Memory B cell (primary cell): ENCODE results near the gene ADAM11.
A peak's percentile ranks its signal among the peaks of the same experiment; 100 is the strongest.

Experiments used
- ATAC-seq: fragments of 150-1000 bp; cut with Tn5 transposase; 2 replicates; pipeline ENCODE4 v1.10.0; 2021; ENCODE audit warnings: low read depth, mild to moderate bottlenecking, moderate library complexity
- DNase-seq, 2 donors: peaks; one replicate each; pipeline ENCODE4 v3.0.0; 2022; ENCODE audit warnings: low spot score in 2 of 2
- H3K27ac Mint-ChIP-seq: one replicate; pipeline ENCODE4 v1.8.0; 2022; ENCODE audit warnings: mild to moderate bottlenecking, moderate library complexity, mixed read lengths
- H3K27me3 Mint-ChIP-seq: one replicate; pipeline ENCODE4 v1.8.0; 2022; ENCODE audit warnings: mixed read lengths
- H3K36me3 Mint-ChIP-seq: one replicate; pipeline ENCODE4 v1.8.0; 2022; ENCODE audit warnings: mild to moderate bottlenecking, mixed read lengths
- H3K4me1 Mint-ChIP-seq: one replicate; pipeline ENCODE4 v1.8.0; 2022; ENCODE audit warnings: mixed read lengths
- H3K4me3 Mint-ChIP-seq: one replicate; pipeline ENCODE4 v1.8.0; 2022; ENCODE audit warnings: mild to moderate bottlenecking, moderate library complexity, mixed read lengths
- H3K9me3 Mint-ChIP-seq: one replicate; pipeline ENCODE4 v1.8.0; 2022; ENCODE audit warnings: mixed read lengths

The ADAM11 gene

DNA sequence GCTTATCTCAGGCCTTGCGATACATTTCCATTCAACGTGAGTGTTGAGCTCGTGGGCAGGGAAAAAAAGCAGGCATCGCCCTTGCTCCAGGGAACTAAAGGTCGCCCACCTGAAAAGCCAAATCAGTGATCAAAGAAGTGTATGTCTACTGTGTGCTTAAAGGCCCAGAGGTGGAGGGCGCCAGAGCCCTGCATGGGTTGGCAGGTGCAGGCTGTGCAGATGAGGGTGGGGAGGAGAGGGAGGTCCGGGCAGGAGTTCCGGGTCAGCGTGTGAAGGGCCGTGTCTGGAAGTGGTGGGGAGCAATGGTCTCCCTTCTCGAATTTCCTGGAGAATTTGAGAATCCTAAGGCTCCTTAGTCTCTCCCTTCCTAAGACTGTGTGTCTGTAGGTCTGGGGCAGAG is 7.2 kb downstream of the ADAM11 start:
- H3K4me3 Mint-ChIP-seq: no peak overlapping the region
- ATAC-seq (no peak), DNase-seq (no peak)
- H3K9me3 Mint-ChIP-seq: no peaks in the 10 kb centered on the region
- H3K27ac Mint-ChIP-seq: no peak overlapping the region
- peaks cover 9% of the 10 kb centered on the region for H3K27me3 Mint-ChIP-seq
- H3K36me3 Mint-ChIP-seq: no peaks in the 10 kb centered on the region
- H3K4me1 Mint-ChIP-seq: no peaks in the 10 kb centered on the region

DNA sequence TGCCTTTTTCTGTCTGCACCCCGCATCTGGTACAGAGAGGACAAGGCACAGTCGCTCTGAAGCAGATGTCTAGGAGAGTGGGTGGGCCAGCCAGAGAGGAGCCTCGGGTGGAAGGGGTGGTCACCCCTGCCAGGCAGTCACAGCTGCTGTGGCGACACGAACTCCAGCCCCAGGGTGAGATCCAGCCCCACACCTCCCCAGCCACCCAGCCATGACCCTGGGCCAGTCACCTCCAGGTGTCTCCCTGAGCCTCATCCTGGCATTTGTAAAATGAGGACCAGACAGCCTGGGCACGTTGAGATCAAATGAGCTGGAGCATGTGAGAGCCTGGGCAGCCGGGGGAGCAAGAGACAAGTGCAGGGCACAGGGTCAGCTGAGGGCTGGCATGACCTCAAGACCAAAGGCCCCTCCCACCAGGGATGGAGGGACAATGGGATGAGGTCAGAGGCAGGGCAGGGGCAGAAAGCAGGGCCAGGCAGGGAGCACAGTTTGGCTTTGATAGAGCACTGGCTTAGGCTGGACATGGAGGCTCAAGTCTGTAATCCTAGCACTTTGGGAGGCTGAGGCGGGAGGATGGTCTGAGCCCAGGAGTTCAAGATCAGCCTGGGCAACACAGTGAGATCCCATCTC is 7.7 kb downstream of the ADAM11 start:
- Mint-ChIP-seq H3K4me1 (no peaks in the 10 kb centered on the region), H3K36me3 (no peaks in the 10 kb centered on the region), H3K27ac (no peak overlapping the region), H3K4me3 (no peak overlapping the region), H3K27me3 (peaks cover 5% of the 10 kb centered on the region), H3K9me3 (no peaks in the 10 kb centered on the region)
- no peak for DNase-seq
- no peak for ATAC-seq

DNA sequence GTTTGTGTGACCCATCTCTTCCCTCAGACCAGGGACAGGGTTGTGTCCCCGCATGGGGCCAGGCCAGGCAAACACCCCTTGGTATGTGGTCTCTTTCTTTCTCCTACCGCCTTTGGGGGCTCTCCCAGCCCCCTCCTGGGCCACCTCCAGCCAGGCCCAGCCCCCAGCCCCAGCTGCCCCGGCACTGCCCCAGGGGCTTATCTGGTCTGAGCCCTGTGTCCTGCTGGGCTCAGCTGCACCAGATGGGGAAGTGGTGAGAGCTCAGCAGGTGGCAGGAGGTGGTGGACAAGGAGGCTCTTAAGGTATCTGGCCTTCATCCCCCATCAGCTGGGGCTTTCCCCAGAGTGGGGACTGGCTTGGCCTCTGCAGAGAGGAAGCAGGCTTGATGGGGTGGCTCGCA is 8.7 kb downstream of the ADAM11 start:
- DNase-seq: no peak
- H3K36me3 Mint-ChIP-seq: no peaks in the 10 kb centered on the region
- H3K27ac Mint-ChIP-seq: no peak overlapping the region
- ATAC-seq: peak; percentile 60
- H3K4me1 Mint-ChIP-seq: no peaks in the 10 kb centered on the region
- peaks cover 8% of the 10 kb centered on the region for H3K27me3 Mint-ChIP-seq
- no peaks in the 10 kb centered on the region for H3K9me3 Mint-ChIP-seq
- H3K4me3 Mint-ChIP-seq: no peak overlapping the region

DNA sequence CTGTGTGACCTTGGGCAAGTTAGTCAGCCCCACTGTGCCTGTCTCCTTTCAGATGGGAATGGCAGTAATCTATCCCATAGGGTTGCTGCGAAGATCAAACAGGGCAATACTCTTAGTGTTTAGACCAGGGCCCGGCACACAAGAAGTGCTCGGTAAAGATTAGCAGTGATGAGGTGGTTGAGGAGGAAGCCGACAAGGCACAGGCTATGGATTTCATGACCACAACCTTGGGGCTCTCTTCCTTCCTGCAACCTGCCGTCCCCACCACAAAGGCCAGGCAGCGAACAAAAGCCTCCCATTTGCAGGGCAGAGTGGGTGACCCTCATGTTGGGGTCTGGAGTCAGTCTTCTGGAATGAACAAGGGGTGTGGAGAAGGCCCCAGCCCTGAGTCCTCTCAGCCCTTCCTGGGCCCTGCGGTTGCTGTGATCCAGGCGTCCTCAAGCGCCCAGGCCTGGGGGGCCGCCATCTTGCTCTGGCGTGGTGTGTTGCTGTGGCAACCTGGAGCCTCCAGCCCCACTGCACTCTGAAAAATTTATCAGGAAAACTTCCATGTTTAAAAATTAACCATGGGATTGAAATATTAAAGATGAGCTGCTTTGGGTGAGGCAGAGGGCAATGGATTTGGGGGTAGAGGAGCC is 9.8 kb downstream of the ADAM11 start:
- Mint-ChIP-seq H3K36me3 (no peaks in the 10 kb centered on the region), H3K27ac (no peak overlapping the region), H3K4me3 (no peak overlapping the region), H3K27me3 (peaks cover 8% of the 10 kb centered on the region), H3K9me3 (no peaks in the 10 kb centered on the region), H3K4me1 (no peaks in the 10 kb centered on the region)
- ATAC-seq: no peak
- no peak for DNase-seq

DNA sequence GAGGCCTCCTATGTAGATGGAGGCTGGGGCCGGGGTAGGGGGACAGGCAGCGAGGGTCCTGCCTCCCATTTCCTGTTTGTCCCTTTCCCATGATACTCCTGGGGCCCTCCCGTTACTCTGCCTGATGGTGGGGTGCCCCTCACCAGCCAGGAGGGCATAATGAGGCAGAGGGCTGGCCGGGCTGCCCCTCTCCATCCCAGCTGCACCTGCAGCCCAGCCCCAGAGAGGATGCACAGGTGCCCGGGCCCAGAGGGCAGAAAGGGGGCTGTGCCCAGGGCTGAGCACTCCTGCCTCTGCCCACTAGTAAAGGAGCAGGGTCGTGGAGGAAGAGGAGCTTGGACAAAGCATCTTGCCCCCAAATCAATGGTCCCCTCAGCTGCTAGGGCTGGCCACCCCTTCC is 10.4 kb downstream of the ADAM11 start:
- Mint-ChIP-seq H3K27ac (no peak overlapping the region), H3K4me3 (no peak overlapping the region), H3K4me1 (no peaks in the 10 kb centered on the region), H3K9me3 (no peaks in the 10 kb centered on the region), H3K27me3 (peaks cover 6% of the 10 kb centered on the region), H3K36me3 (no peaks in the 10 kb centered on the region)
- DNase-seq (no peak), ATAC-seq (no peak)

DNA sequence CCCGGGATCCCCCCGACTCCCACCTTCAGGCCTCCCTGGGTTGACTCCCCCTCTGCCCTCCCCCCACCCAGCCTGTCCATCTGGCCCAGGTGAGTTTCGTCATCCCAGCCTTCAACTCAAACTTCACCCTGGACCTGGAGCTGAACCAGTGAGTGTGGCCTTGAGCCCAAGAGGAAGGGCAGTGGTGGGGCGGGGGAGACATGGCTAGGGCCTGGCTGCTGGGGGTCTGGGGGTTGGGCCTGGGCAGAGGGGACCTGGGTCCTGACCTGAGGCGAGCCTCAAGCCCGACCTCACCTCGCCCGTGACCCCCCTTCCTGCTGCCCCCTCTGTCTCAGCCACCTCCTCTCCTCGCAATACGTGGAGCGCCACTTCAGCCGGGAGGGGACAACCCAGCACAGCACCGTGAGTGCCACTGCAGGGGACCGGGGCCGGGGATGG is 10.9 kb downstream of the ADAM11 start:
- H3K9me3 Mint-ChIP-seq: no peaks in the 10 kb centered on the region
- no peak overlapping the region for H3K4me3 Mint-ChIP-seq
- ATAC-seq (no peak), DNase-seq (no peak)
- H3K36me3 Mint-ChIP-seq: no peaks in the 10 kb centered on the region
- no peaks in the 10 kb centered on the region for H3K4me1 Mint-ChIP-seq
- H3K27me3 Mint-ChIP-seq: peaks cover 6% of the 10 kb centered on the region
- H3K27ac Mint-ChIP-seq: no peak overlapping the region

DNA sequence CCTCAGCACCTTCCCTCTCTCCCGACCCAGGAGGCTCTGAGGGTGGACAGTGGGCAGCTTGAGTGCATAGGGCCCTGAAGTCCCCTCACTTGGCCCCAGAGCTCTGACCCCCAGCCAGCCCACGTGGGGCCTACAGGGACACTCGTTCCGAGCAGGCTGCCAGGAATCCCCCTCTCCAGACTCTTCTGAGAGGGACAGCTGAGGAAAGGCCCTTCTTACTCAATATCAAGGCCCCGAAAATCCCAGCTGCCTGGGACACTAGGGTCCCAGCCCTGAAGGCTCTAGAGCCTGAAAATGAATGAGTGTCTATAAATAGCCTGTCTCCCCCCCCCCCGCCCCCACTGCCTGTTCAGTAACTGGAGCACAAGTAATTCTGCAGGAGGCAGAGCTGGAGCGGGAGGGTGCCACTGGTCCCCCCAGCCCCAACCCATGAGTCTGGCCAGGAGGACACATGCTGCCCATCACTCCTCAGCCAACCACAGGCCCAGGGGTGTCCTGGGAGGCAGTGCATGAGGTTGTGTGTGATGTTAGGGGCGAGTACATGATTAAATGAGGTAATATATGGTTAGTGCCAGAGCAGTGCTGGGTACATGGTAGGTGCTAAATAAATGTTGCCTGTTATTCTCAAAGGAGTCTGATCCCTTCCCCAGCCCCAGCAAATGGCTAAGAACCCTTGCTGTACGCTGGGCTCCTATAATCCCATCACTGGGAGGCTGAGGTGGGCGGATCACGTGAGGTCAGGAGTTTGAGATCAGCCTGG is 11.6 kb downstream of the ADAM11 start:
- ATAC-seq: no peak
- no peaks in the 10 kb centered on the region for H3K36me3 Mint-ChIP-seq
- H3K4me1 Mint-ChIP-seq: peaks cover 3% of the 10 kb centered on the region
- no peak overlapping the region for H3K27ac Mint-ChIP-seq
- H3K27me3 Mint-ChIP-seq: peaks cover 6% of the 10 kb centered on the region
- DNase-seq: no peak
- no peaks in the 10 kb centered on the region for H3K9me3 Mint-ChIP-seq
- no peak overlapping the region for H3K4me3 Mint-ChIP-seq

DNA sequence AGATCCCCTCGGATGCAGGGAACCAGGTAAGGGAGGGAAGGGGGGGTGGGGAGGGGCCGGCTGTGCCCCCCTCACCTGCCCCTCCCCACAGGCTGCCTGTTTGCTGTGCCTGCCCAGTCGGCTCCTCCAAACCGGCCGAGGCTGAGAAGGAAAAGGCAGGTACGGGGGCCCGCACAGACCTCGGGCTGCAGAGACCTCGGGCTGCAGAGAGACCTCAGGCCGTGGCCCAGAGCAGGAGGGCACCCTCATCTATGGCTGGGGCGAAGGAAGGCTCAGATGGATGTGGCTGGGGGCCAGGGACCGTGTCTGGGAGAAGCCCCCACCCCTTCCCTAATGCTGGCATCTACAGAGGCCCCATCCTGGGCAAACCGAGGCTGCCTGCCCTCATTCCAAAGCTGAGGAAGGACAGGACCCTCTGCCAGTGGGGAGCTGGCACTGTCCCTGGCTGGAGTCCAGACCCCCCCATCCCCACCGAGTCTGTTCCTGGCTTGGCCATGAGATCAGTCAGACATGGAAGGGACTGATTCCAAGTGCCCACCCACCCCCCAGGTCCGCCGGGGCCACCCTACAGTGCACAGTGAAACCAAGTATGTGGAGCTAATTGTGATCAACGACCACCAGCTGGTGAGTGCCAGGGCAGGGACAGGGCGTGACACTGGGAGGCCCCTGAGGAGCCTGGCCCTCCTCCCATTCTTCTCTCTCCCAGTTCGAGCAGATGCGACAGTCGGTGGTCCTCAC is 13.7 kb downstream of the ADAM11 start:
- DNase-seq (no peak), ATAC-seq (no peak)
- Mint-ChIP-seq H3K27me3 (peaks cover 6% of the 10 kb centered on the region), H3K4me3 (no peak overlapping the region), H3K9me3 (no peaks in the 10 kb centered on the region), H3K4me1 (peaks cover 10% of the 10 kb centered on the region), H3K27ac (no peak overlapping the region), H3K36me3 (no peaks in the 10 kb centered on the region)

DNA sequence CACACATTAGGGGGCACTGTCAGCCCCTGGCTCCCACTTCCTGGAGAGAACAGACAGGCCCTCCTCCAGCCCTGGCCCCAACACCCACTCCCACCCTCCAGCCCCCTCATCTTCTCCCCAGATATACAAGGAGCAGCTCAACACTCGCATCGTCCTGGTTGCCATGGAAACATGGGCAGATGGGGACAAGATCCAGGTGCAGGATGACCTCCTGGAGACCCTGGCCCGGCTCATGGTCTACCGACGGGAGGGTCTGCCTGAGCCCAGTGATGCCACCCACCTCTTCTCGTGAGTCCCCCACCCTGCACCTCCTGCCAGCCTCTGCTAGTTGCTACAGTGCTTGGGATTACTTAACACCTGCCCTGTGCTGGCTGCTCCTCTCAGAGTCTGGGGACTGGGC is 14.4 kb downstream of the ADAM11 start:
- H3K4me1 Mint-ChIP-seq: peaks cover 10% of the 10 kb centered on the region
- no peak overlapping the region for H3K27ac Mint-ChIP-seq
- no peak for DNase-seq
- peaks cover 8% of the 10 kb centered on the region for H3K27me3 Mint-ChIP-seq
- H3K9me3 Mint-ChIP-seq: no peaks in the 10 kb centered on the region
- ATAC-seq: no peak
- no peak overlapping the region for H3K4me3 Mint-ChIP-seq
- no peaks in the 10 kb centered on the region for H3K36me3 Mint-ChIP-seq

DNA sequence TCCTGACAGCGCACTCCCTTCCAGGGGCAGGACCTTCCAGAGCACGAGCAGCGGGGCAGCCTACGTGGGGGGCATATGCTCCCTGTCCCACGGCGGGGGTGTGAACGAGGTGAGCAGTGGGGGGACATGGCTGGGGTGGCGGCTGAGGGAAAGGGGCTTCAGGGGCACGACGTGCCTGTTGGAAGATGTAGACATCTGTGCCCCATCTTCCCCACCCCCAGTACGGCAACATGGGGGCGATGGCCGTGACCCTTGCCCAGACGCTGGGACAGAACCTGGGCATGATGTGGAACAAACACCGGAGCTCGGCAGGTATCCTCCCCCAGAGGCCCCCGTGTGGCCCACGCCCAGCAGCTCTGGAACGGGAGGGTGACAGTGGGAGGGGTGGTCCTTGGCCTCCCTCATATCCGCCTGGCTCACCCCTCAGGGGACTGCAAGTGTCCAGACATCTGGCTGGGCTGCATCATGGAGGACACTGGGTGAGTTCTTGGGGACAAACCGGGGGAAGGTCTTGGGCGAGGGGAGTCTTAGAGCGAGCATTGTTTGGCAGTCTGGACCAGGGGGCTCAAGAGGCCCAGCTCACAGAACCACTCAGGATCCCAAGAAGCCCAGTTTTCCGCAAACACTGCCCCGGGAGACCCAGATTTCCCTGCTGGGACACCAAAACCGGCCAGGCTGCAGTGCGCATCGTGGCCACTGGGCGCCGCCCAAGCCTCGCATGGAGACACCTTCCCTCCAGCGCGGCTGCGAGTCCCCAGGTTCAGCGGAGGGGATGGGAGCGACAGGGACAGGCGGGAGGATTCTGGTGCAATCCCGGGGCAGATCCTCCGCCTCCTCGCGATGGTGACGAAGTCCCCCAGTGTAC is 15.7 kb downstream of the ADAM11 start:
- Mint-ChIP-seq H3K4me1 (peaks cover 16% of the 10 kb centered on the region), H3K27ac (no peak overlapping the region), H3K36me3 (no peaks in the 10 kb centered on the region), H3K4me3 (peak overlapping the region; percentile 96), H3K27me3 (peaks cover 10% of the 10 kb centered on the region), H3K9me3 (no peaks in the 10 kb centered on the region)
- ATAC-seq (peak; percentile 50), DNase-seq (peak; percentile 86 to 97)

DNA sequence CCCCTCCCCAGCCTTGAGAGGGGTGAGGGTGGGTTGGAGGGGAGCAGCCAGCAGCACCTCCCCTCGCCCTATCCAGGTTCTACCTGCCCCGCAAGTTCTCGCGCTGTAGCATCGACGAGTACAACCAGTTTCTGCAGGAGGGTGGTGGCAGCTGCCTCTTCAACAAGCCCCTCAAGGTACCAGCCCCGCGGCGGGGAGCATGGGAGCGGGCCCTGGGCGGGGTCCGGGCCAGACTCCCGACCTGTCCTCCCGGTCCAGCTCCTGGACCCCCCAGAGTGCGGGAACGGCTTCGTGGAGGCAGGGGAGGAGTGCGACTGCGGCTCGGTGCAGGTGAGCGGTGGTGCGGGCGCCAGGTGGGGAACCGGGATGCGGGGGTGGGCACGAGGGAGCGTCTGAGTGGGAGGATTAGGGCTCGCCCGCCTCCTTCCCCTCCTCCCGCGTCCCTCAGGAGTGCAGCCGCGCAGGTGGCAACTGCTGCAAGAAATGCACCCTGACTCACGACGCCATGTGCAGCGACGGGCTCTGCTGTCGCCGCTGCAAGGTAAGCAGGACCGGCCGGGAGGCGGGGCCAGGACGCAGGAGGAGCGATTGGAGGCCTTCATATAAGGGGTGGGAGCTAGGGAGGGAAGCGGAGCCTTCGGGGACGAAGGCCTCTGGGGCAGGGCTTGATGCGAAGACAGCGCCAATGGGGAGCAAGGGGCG is 16.5 kb downstream of the ADAM11 start:
- ATAC-seq (peak; percentile 85), DNase-seq (peak; percentile 74 to 84)
- H3K27ac Mint-ChIP-seq: peak overlapping the region; percentile 42
- peaks cover 18% of the 10 kb centered on the region for H3K4me1 Mint-ChIP-seq
- no peaks in the 10 kb centered on the region for H3K36me3 Mint-ChIP-seq
- H3K4me3 Mint-ChIP-seq: peak overlapping the region; percentile 96
- H3K9me3 Mint-ChIP-seq: no peaks in the 10 kb centered on the region
- H3K27me3 Mint-ChIP-seq: peaks cover 11% of the 10 kb centered on the region

DNA sequence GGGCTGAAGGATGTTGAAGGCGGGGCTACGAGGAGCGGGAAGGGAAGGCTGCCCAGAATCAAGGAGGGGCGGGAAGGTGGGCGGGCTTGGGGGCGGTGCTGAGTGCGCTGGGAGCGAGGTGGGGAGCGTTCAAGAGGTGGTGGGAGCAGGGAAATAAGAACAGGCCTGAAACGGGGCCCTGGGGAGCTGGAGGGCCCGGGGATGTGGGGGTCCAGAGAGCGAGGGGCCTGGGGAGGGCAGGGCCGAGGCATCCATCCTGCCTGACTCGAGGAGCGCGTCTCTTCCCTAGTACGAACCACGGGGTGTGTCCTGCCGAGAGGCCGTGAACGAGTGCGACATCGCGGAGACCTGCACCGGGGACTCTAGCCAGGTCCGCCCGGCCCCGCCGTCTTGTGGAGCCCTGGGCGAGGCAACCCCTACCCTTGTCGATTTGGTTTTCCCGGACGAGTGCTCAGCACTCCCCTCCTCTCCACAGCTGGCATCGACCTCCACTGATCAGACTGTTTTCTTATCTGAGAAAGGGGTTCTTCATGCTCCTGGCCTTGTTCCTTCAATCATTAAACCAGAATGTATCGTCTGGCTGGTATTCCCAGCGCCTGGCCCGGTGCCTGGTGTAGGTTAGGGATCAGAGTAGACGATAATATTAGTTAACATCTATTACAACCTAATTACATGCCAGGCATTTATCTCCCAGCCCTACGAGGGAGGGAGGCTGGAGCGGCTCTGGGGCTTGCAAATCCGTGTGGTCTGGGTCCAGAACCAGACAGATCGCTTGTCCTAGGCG is 17.2 kb downstream of the ADAM11 start:
- Mint-ChIP-seq H3K4me3 (peak overlapping the region; percentile 96), H3K9me3 (no peaks in the 10 kb centered on the region), H3K27me3 (peaks cover 13% of the 10 kb centered on the region), H3K4me1 (peaks cover 18% of the 10 kb centered on the region), H3K27ac (peak overlapping the region; percentile 42), H3K36me3 (no peaks in the 10 kb centered on the region)
- DNase-seq: no peak
- no peak for ATAC-seq
